OCI-LY1 (cell line): ENCODE measurements around the gene NEURL4.
A peak's percentile ranks its signal among the peaks of the same experiment; 100 is the strongest.

Experiments
- H2AFZ ChIP-seq: fragments of 200-600 bp; sonication (generic), shearing (Covaris generic); 2 replicates; pipeline ENCODE4 v1.6.0; 2014; ENCODE audit warnings: antibody characterized with exemption, mild to moderate bottlenecking, low read length
- H3F3A ChIP-seq: fragments of 200-600 bp; sonication (generic), shearing (Covaris generic); 2 replicates; pipeline ENCODE4 v1.6.0; 2014; ENCODE audit warnings: mild to moderate bottlenecking, antibody characterized with exemption, low read length, moderate library complexity; ENCODE audit not compliant: insufficient read depth
- H3K27ac ChIP-seq: fragments of 200-600 bp; sonication (generic); 2 replicates; pipeline ENCODE4 v1.5.1; 2014; ENCODE audit warnings: low read length, mixed run types, mild to moderate bottlenecking, low read depth; ENCODE audit not compliant: poor library complexity, severe bottlenecking
- H3K27me3 ChIP-seq: fragments of 200-600 bp; sonication (generic); 2 replicates; pipeline ENCODE4 v1.6.0; 2014; ENCODE audit warnings: antibody characterized with exemption, mild to moderate bottlenecking, low read length, moderate library complexity; ENCODE audit not compliant: insufficient read depth
- H3K36me3 ChIP-seq: fragments of 200-600 bp; sonication (generic); 2 replicates; pipeline ENCODE4 v1.6.1; 2014; ENCODE audit warnings: mild to moderate bottlenecking, antibody characterized with exemption, low read length, moderate library complexity, mixed read lengths; ENCODE audit not compliant: insufficient read depth
- H3K4me1 ChIP-seq: fragments of 200-600 bp; sonication (generic); 2 replicates; pipeline ENCODE4 v1.5.1; 2014; ENCODE audit warnings: mild to moderate bottlenecking, low read length, moderate library complexity; ENCODE audit not compliant: insufficient read depth, severe bottlenecking
- H3K4me2 ChIP-seq: fragments of 200-600 bp; sonication (generic), shearing (Covaris generic); 2 replicates; pipeline ENCODE4 v1.6.1; 2014; ENCODE audit warnings: low read length
- H3K4me3 ChIP-seq: fragments of 200-600 bp; sonication (generic); 2 replicates; pipeline ENCODE4 v1.5.1; 2014; ENCODE audit warnings: low read length, low read depth, mild to moderate bottlenecking, mixed read lengths; ENCODE audit not compliant: poor library complexity, severe bottlenecking
- H3K79me2 ChIP-seq: fragments of 200-600 bp; shearing (Covaris generic); 2 replicates; pipeline ENCODE4 v1.6.1; 2016; ENCODE audit warnings: mixed run types, low read length, mixed read lengths; ENCODE audit not compliant: insufficient read depth
- H3K9ac ChIP-seq: fragments of 200-600 bp; sonication (generic), shearing (Covaris generic); 2 replicates; pipeline ENCODE4 v1.6.1; 2014; ENCODE audit warnings: mild to moderate bottlenecking, low read length, mixed read lengths
- H3K9me2 ChIP-seq: fragments of 200-600 bp; sonication (generic), shearing (Covaris generic); 2 replicates; pipeline ENCODE4 v1.6.1; 2014; ENCODE audit warnings: low read depth, mild to moderate bottlenecking, low read length, mixed read lengths
- H3K9me3 ChIP-seq: fragments of 200-600 bp; shearing (Covaris generic); 2 replicates; pipeline ENCODE4 v1.6.1; 2014; ENCODE audit warnings: low read length, mixed read lengths
- H4K20me1 ChIP-seq: fragments of 200-600 bp; sonication (generic), shearing (Covaris generic); 2 replicates; pipeline ENCODE4 v1.6.0; 2016; ENCODE audit warnings: mild to moderate bottlenecking, low read length; ENCODE audit not compliant: insufficient read depth
- EZH2 ChIP-seq: fragments of 200-600 bp; sonication (generic), shearing (Covaris generic); IDR thresholded peaks from 2 replicates; pipeline ENCODE4 v1.8.0; 2017; ENCODE audit warnings: borderline replicate concordance, mixed run types, mild to moderate bottlenecking, antibody characterized with exemption, low read length, moderate library complexity, mixed read lengths
- TF ChIP-seq, protein P1 (sequence below): fragments of 200-600 bp; sonication (generic), shearing (Covaris generic); IDR thresholded peaks from 2 replicates; pipeline ENCODE4 v1.5.1; 2017; ENCODE audit warnings: mild to moderate bottlenecking, antibody characterized with exemption, low read length, moderate library complexity, mixed read lengths

The NEURL4 gene

DNA sequence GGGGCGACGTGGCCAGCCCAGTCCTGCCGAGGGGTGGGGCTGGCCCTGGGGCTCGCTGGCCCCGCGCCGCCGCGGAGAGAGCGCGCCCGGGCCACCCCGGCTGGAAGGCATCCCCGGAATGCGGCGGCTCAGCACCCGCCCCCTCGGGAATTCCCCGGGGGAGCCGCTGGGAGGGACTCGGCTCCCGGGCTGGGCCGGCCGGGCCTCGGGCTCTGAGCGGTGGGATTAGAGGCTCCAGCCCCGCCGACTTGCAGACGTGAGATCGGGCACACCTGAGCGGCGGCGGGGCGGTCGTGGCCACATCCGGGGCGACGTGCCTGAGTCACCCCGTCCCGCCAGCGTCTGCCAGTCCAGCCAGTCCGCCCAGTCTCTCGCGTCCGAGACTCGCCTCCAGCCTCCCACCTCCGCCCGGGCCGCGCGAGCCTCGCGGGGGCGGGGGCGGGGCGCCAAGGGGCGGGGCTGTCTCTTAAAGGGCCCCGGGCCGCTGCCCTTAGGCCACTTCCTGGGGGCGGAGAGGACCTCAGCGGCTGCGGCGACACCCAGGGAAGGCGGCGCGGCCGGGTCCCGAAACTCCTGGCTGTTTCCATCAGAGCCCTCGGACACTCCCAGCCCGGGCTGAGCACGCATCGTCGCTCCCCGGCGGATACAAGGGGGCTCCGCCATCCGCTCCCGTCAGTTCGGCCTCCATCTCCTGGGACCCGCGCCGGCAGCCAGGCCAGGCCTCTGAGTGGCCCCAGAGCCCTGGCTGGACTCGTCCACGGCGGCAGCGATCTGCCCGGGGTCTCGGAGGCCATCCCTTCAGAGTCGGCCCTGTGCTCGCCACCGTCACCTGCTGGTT is 22.7 kb upstream of the NEURL4 start, which contains the start of gene KCTD11:
Gene KCTD11 (plus strand): TSS at position 498 of the 838 bp plus-strand sequence.
- H3K9ac ChIP-seq, result peak within 1 kb of the TSS; percentile 77
- H3F3A ChIP-seq, result peaks cover 5% of the 10 kb centered on the region; the same call in 1 of the 2 replicates
- H3K27ac ChIP-seq, result peak within 1 kb of the TSS; percentile 83
- TF ChIP-seq, protein P1, sequence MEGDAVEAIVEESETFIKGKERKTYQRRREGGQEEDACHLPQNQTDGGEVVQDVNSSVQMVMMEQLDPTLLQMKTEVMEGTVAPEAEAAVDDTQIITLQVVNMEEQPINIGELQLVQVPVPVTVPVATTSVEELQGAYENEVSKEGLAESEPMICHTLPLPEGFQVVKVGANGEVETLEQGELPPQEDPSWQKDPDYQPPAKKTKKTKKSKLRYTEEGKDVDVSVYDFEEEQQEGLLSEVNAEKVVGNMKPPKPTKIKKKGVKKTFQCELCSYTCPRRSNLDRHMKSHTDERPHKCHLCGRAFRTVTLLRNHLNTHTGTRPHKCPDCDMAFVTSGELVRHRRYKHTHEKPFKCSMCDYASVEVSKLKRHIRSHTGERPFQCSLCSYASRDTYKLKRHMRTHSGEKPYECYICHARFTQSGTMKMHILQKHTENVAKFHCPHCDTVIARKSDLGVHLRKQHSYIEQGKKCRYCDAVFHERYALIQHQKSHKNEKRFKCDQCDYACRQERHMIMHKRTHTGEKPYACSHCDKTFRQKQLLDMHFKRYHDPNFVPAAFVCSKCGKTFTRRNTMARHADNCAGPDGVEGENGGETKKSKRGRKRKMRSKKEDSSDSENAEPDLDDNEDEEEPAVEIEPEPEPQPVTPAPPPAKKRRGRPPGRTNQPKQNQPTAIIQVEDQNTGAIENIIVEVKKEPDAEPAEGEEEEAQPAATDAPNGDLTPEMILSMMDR, result no peak; the same call in 1 of the 2 replicates
- TF ChIP-seq EZH2, result no peak
- H3K27me3 ChIP-seq, result no peaks in the 10 kb centered on the region
- H3K36me3 ChIP-seq, result peaks cover 9% of the 10 kb centered on the region; the same call in 1 of the 2 replicates
- peak within 1 kb of the TSS; percentile 71 for H3K4me3 ChIP-seq
- no peaks in the 10 kb centered on the region for H4K20me1 ChIP-seq
- no peaks in the 10 kb centered on the region for H3K79me2 ChIP-seq
- H2AFZ ChIP-seq, result no peak within 1 kb of the TSS
- peaks cover 36% of the 10 kb centered on the region for H3K4me1 ChIP-seq
- peak within 1 kb of the TSS; percentile 90 for H3K4me2 ChIP-seq
- H3K9me3 ChIP-seq, result no peaks in the 10 kb centered on the region
- H3K9me2 ChIP-seq, result no peaks in the 10 kb centered on the region

DNA sequence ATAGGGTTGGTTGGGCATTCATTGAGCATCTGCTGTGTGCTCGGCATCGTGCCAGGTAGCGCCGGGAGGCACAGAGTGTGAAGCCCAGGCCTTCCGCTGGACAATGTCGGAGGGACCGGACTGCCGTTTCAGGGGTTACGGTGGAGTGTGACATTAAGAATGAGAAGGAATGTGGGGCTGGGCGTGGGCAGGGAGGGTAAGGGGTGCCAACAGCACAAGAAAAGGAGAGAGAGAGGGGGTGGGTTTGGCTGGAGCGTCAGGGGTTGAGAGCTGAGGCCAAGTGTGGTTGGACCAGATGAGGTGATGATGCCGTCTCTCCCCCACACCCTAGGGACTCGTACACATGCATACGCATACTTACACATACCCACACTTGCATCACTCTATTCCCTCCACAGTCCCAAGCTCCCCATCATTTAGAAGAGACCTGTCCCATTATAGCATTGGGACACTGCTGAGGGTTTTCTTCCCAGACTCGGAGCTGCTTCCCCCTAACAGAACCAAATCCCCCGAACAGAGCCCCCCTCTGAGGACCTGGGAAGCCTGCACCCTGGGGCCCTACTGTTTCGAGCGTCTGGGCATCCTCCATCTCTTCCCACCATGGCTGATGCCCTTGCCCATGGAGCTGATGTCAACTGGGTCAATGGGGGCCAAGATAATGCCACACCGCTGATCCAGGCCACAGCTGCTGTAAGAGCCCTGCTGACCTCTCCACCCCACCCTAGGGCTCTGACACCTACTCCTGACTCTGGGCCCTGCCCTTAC is 19.5 kb upstream of the NEURL4 start:
- Histone ChIP-seq H2AFZ (no peak overlapping the region), H3K36me3 (peaks cover 23% of the 10 kb centered on the region; the same call in 1 of the 2 replicates), H3K9me2 (no peaks in the 10 kb centered on the region), H3K27ac (peak overlapping the region; percentile 33), H3K4me1 (peaks cover 33% of the 10 kb centered on the region), H3K9ac (no peak overlapping the region), H4K20me1 (no peaks in the 10 kb centered on the region), H3K27me3 (no peaks in the 10 kb centered on the region), H3F3A (peaks cover 5% of the 10 kb centered on the region; the same call in 1 of the 2 replicates), H3K4me2 (no peak overlapping the region), H3K4me3 (no peak overlapping the region), H3K79me2 (no peaks in the 10 kb centered on the region), H3K9me3 (no peaks in the 10 kb centered on the region)
- TF ChIP-seq, protein P1, result no peak
- no peak for TF ChIP-seq EZH2

DNA sequence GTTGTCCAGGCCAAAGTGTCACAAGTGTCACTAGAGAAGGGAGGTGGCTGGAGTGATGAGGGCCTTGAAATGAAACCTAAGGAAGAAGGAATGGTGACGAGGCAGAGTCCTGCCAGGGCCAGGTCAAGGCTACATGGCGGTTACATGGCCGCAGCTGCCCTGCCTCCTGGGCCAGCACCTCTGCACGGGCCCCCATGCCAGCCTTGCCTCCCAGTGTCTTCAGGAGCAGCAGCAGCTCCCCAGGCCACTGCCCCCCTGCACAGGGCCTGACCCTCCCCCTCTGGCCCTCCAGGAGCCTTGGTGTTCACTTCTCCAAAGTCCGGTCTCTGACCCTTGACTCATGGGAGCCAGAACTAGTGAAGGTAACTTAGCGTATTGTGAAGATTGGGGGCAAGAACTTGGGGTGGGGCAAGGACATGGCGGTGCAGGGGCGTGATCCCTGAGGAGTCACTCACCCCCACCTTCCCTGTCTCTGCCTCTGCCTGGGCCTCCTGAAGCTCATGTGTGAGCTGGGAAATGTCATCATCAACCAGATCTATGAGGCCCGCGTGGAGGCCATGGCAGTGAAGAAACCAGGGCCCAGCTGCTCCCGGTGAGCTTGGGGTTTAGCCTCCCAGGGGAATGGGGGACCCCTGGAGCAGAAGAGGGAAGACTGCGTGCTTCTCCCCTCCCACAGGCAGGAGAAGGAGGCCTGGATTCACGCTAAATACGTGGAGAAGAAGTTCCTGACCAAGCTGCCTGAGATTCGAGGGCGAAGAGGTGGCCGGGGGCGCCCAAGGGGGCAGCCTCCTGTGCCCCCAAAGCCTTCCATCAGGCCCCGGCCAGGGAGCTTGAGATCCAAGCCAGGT is 18.7 kb upstream of the NEURL4 start:
- no peaks in the 10 kb centered on the region for H4K20me1 ChIP-seq

More for the DNA sequence above, 18.7 kb upstream of the NEURL4 start:
- no peaks in the 10 kb centered on the region for H3K9me3 ChIP-seq
- no peak for TF ChIP-seq EZH2
- TF ChIP-seq, protein P1, result no peak
- H3K27me3 ChIP-seq, result no peaks in the 10 kb centered on the region
- no peak overlapping the region for H3K27ac ChIP-seq
- no peaks in the 10 kb centered on the region for H3K79me2 ChIP-seq
- peaks cover 25% of the 10 kb centered on the region; the same call in 1 of the 2 replicates for H3K36me3 ChIP-seq
- H2AFZ ChIP-seq, result no peak overlapping the region
- H3K9ac ChIP-seq, result no peak overlapping the region
- H3K9me2 ChIP-seq, result no peaks in the 10 kb centered on the region
- H3K4me1 ChIP-seq, result peaks cover 32% of the 10 kb centered on the region
- peaks cover 5% of the 10 kb centered on the region; the same call in 1 of the 2 replicates for H3F3A ChIP-seq
- H3K4me2 ChIP-seq, result no peak overlapping the region
- H3K4me3 ChIP-seq, result no peak overlapping the region
